ENCODE results near the gene CDC45.

The CDC45 gene

GRCh38 chr22:19501897-19502447 lies 22.3 kb downstream of the CDC45 start:
- H3K4me1 ChIP-seq (ENCODE audit: control insufficient read depth, insufficient read depth, low read length): no peaks in the 10 kb centered on the region
- no peak overlapping the region for H3K9ac ChIP-seq (ENCODE audit: low read length)
- no peak for DNase-seq (ENCODE audit: low read depth)
- H3K27me3 ChIP-seq (replicated peaks; ENCODE audit: control insufficient read depth, insufficient read depth, low read length): no peaks in the 10 kb centered on the region
- H3K36me3 ChIP-seq (ENCODE audit: control insufficient read depth, insufficient read depth, low read length, severe bottlenecking): no peaks in the 10 kb centered on the region
- no peaks in the 10 kb centered on the region for H3K9me3 ChIP-seq (ENCODE audit: control insufficient read depth, low read length)
- no peak overlapping the region for H3K4me3 ChIP-seq (ENCODE audit: low read length)

- Histone ChIP-seq H3K9ac (ENCODE audit: low read length) (no peak overlapping the region), H3K4me3 (ENCODE audit: low read length) (no peak overlapping the region), H3K9me3 (ENCODE audit: control insufficient read depth, low read length) (no peaks in the 10 kb centered on the region), H3K36me3 (ENCODE audit: control insufficient read depth, insufficient read depth, low read length, severe bottlenecking) (no peaks in the 10 kb centered on the region), H3K4me1 (ENCODE audit: control insufficient read depth, insufficient read depth, low read length) (no peaks in the 10 kb centered on the region), H3K27me3 (replicated peaks; ENCODE audit: control insufficient read depth, insufficient read depth, low read length) (no peaks in the 10 kb centered on the region)
- DNase-seq (ENCODE audit: low read depth): no peak
Measured at GRCh38 chr22:19503367-19503766, 23.6 kb downstream of the CDC45 start.

GRCh38 chr22:19503869-19504268 lies 24.1 kb downstream of the CDC45 start:
- Histone ChIP-seq H3K4me1 (ENCODE audit: control insufficient read depth, insufficient read depth, low read length) (no peaks in the 10 kb centered on the region), H3K36me3 (ENCODE audit: control insufficient read depth, insufficient read depth, low read length, severe bottlenecking) (no peaks in the 10 kb centered on the region), H3K4me3 (ENCODE audit: low read length) (no peak overlapping the region), H3K27me3 (replicated peaks; ENCODE audit: control insufficient read depth, insufficient read depth, low read length) (no peaks in the 10 kb centered on the region), H3K9me3 (ENCODE audit: control insufficient read depth, low read length) (no peaks in the 10 kb centered on the region), H3K9ac (ENCODE audit: low read length) (no peak overlapping the region)
- DNase-seq (ENCODE audit: low read depth): no peak

- DNase-seq (ENCODE audit: low read depth): no peak
- Histone ChIP-seq H3K4me3 (ENCODE audit: low read length) (no peak overlapping the region), H3K9ac (ENCODE audit: low read length) (no peak overlapping the region), H3K36me3 (ENCODE audit: control insufficient read depth, insufficient read depth, low read length, severe bottlenecking) (no peaks in the 10 kb centered on the region), H3K27me3 (replicated peaks; ENCODE audit: control insufficient read depth, insufficient read depth, low read length) (no peaks in the 10 kb centered on the region), H3K4me1 (ENCODE audit: control insufficient read depth, insufficient read depth, low read length) (peaks cover 2% of the 10 kb centered on the region), H3K9me3 (ENCODE audit: control insufficient read depth, low read length) (no peaks in the 10 kb centered on the region)
Measured at GRCh38 chr22:19504900-19505734, 25.4 kb downstream of the CDC45 start.

GRCh38 chr22:19505735-19506126 lies 26.0 kb downstream of the CDC45 start:
- DNase-seq (ENCODE audit: low read depth): no peak
- Histone ChIP-seq H3K36me3 (ENCODE audit: control insufficient read depth, insufficient read depth, low read length, severe bottlenecking) (no peaks in the 10 kb centered on the region), H3K4me3 (ENCODE audit: low read length) (no peak overlapping the region), H3K27me3 (replicated peaks; ENCODE audit: control insufficient read depth, insufficient read depth, low read length) (no peaks in the 10 kb centered on the region), H3K4me1 (ENCODE audit: control insufficient read depth, insufficient read depth, low read length) (peaks cover 2% of the 10 kb centered on the region), H3K9me3 (ENCODE audit: control insufficient read depth, low read length) (no peaks in the 10 kb centered on the region), H3K9ac (ENCODE audit: low read length) (no peak overlapping the region)

- H3K9me3 ChIP-seq (ENCODE audit: control insufficient read depth, low read length): no peaks in the 10 kb centered on the region
- H3K4me1 ChIP-seq (ENCODE audit: control insufficient read depth, insufficient read depth, low read length): peaks cover 2% of the 10 kb centered on the region
- H3K36me3 ChIP-seq (ENCODE audit: control insufficient read depth, insufficient read depth, low read length, severe bottlenecking): no peaks in the 10 kb centered on the region
- no peak overlapping the region for H3K9ac ChIP-seq (ENCODE audit: low read length)
- H3K4me3 ChIP-seq (ENCODE audit: low read length): no peak overlapping the region
- no peaks in the 10 kb centered on the region for H3K27me3 ChIP-seq (replicated peaks; ENCODE audit: control insufficient read depth, insufficient read depth, low read length)
- DNase-seq (ENCODE audit: low read depth): no peak
Measured at GRCh38 chr22:19506212-19506611, 26.5 kb downstream of the CDC45 start.

GRCh38 chr22:19507534-19507861 lies 27.8 kb downstream of the CDC45 start:
- no peaks in the 10 kb centered on the region for H3K36me3 ChIP-seq (ENCODE audit: control insufficient read depth, insufficient read depth, low read length, severe bottlenecking)
- no peaks in the 10 kb centered on the region for H3K9me3 ChIP-seq (ENCODE audit: control insufficient read depth, low read length)
- DNase-seq (ENCODE audit: low read depth): no peak

GRCh38 chr22:19508024-19508776 lies 28.5 kb downstream of the CDC45 start:
- no peak for DNase-seq (ENCODE audit: low read depth)
- H3K9ac ChIP-seq (ENCODE audit: low read length): no peak overlapping the region
- H3K36me3 ChIP-seq (ENCODE audit: control insufficient read depth, insufficient read depth, low read length, severe bottlenecking): no peaks in the 10 kb centered on the region
- H3K4me3 ChIP-seq (ENCODE audit: low read length): no peak overlapping the region
- H3K9me3 ChIP-seq (ENCODE audit: control insufficient read depth, low read length): peaks cover 1% of the 10 kb centered on the region
- H3K4me1 ChIP-seq (ENCODE audit: control insufficient read depth, insufficient read depth, low read length): peaks cover 2% of the 10 kb centered on the region
- H3K27me3 ChIP-seq (replicated peaks; ENCODE audit: control insufficient read depth, insufficient read depth, low read length): no peaks in the 10 kb centered on the region

More at GRCh38 chr22:19507534-19507861, 27.8 kb downstream of the CDC45 start:
- no peak overlapping the region for H3K9ac ChIP-seq (ENCODE audit: low read length)
- no peaks in the 10 kb centered on the region for H3K27me3 ChIP-seq (replicated peaks; ENCODE audit: control insufficient read depth, insufficient read depth, low read length)
- no peak overlapping the region for H3K4me3 ChIP-seq (ENCODE audit: low read length)
- peaks cover 2% of the 10 kb centered on the region for H3K4me1 ChIP-seq (ENCODE audit: control insufficient read depth, insufficient read depth, low read length)

GRCh38 chr22:19509191-19509590 lies 29.5 kb downstream of the CDC45 start:
- no peak overlapping the region for H3K9ac ChIP-seq (ENCODE audit: low read length)
- H3K4me1 ChIP-seq (ENCODE audit: control insufficient read depth, insufficient read depth, low read length): peaks cover 2% of the 10 kb centered on the region
- no peak for DNase-seq (ENCODE audit: low read depth)
- H3K27me3 ChIP-seq (replicated peaks; ENCODE audit: control insufficient read depth, insufficient read depth, low read length): no peaks in the 10 kb centered on the region
- H3K4me3 ChIP-seq (ENCODE audit: low read length): no peak overlapping the region
- H3K9me3 ChIP-seq (ENCODE audit: control insufficient read depth, low read length): peaks cover 11% of the 10 kb centered on the region
- H3K36me3 ChIP-seq (ENCODE audit: control insufficient read depth, insufficient read depth, low read length, severe bottlenecking): no peaks in the 10 kb centered on the region

GRCh38 chr22:19509923-19510322 lies 30.2 kb downstream of the CDC45 start:
- no peak for DNase-seq (ENCODE audit: low read depth)
- Histone ChIP-seq H3K4me3 (ENCODE audit: low read length) (no peak overlapping the region), H3K27me3 (replicated peaks; ENCODE audit: control insufficient read depth, insufficient read depth, low read length) (no peaks in the 10 kb centered on the region), H3K36me3 (ENCODE audit: control insufficient read depth, insufficient read depth, low read length, severe bottlenecking) (no peaks in the 10 kb centered on the region), H3K9me3 (ENCODE audit: control insufficient read depth, low read length) (peaks cover 12% of the 10 kb centered on the region), H3K4me1 (ENCODE audit: control insufficient read depth, insufficient read depth, low read length) (peaks cover 2% of the 10 kb centered on the region), H3K9ac (ENCODE audit: low read length) (no peak overlapping the region)

GRCh38 chr22:19510919-19511341 lies 31.2 kb downstream of the CDC45 start:
- Histone ChIP-seq H3K27me3 (replicated peaks; ENCODE audit: control insufficient read depth, insufficient read depth, low read length) (no peaks in the 10 kb centered on the region), H3K4me1 (ENCODE audit: control insufficient read depth, insufficient read depth, low read length) (peaks cover 2% of the 10 kb centered on the region), H3K9me3 (ENCODE audit: control insufficient read depth, low read length) (peaks cover 12% of the 10 kb centered on the region), H3K4me3 (ENCODE audit: low read length) (no peak overlapping the region), H3K9ac (ENCODE audit: low read length) (no peak overlapping the region), H3K36me3 (ENCODE audit: control insufficient read depth, insufficient read depth, low read length, severe bottlenecking) (no peaks in the 10 kb centered on the region)
- no peak for DNase-seq (ENCODE audit: low read depth)
